ENCODE measurements around the gene KIR2DL3.

DNA sequence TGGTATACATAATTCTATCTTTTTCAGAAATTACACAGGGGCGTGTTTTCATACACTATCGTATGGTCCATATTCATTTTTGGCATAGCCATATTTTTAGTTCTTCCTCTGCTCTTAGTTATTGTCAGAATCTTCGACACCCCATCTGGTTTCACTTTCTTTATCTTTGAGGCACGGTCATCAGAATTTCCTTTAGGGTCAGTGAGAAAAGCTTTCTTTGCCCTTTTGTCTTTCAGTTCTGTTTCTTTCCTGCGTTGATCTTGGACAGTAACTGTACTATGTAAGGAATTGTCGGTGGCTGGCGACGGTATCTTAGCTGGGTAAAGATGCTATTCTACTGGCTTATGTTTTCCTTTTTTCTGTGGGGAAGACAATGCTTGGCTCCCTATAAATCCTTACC is 54.5 kb downstream of the KIR2DL3 start:
- no peak for TF ChIP-seq POLR2A (IDR thresholded peaks at IDR 0.05)
- TF ChIP-seq CTCF (IDR thresholded peaks at IDR 0.05): no peak

Measured in thyroid gland (tissue), 4 donors.